Neuronal stem cell (in vitro differentiated cells): ENCODE results near the gene SLC8A1.

Experiments used
- DNase-seq: peaks from one replicate; pipeline ENCODE4 v3.0.0-alpha.2; 2013; ENCODE audit warnings: low spot score
- H2AFZ ChIP-seq: one replicate; pipeline ENCODE4 v1.6.1; 2013; ENCODE audit warnings: mild to moderate bottlenecking, low read length, inconsistent platforms
- H2AK5ac ChIP-seq: 2 replicates; pipeline ENCODE4 v1.6.1; 2013; ENCODE audit warnings: low read depth, mild to moderate bottlenecking, inconsistent platforms, low read length, moderate library complexity, mixed read lengths
- H2BK120ac ChIP-seq: 2 replicates; pipeline ENCODE4 v1.6.1; 2013; ENCODE audit warnings: low read depth, mild to moderate bottlenecking, inconsistent platforms, low read length, moderate library complexity, mixed read lengths
- H2BK12ac ChIP-seq: one replicate; pipeline ENCODE4 v1.6.1; 2013; ENCODE audit warnings: low read length, inconsistent platforms
- H2BK15ac ChIP-seq: 2 replicates; pipeline ENCODE4 v1.6.1; 2013; ENCODE audit warnings: mild to moderate bottlenecking, low read length, inconsistent platforms, mixed read lengths
- H2BK5ac ChIP-seq: one replicate; pipeline ENCODE4 v1.6.1; 2013; ENCODE audit warnings: inconsistent platforms, mild to moderate bottlenecking, low read length, moderate library complexity
- H3K14ac ChIP-seq: one replicate; pipeline ENCODE4 v1.6.1; 2013; ENCODE audit warnings: low read length, inconsistent platforms
- H3K18ac ChIP-seq: 2 replicates; pipeline ENCODE4 v1.6.1; 2013; ENCODE audit warnings: low read length, inconsistent platforms
- H3K23ac ChIP-seq: 2 replicates; pipeline ENCODE4 v1.6.1; 2013; ENCODE audit warnings: low read depth, mild to moderate bottlenecking, mixed read lengths, low read length, inconsistent platforms; ENCODE audit not compliant: poor library complexity
- H3K27ac ChIP-seq: replicated peaks from 3 replicates; pipeline ENCODE4 v1.5.1; 2013; ENCODE audit warnings: low read length, inconsistent platforms
- H3K27me3 ChIP-seq, 3 experiments: 2 replicates each; pipeline ENCODE4 v1.6.1; 2013; ENCODE audit warnings: low read length in 3 of 3, mild to moderate bottlenecking in 2 of 3, inconsistent platforms in 1 of 3, low read depth in 1 of 3, mixed read lengths in 1 of 3, moderate library complexity in 1 of 3; ENCODE audit not compliant: control insufficient read depth in 3 of 3, insufficient read depth in 3 of 3
- H3K36me3 ChIP-seq, 2 donors: replicated peaks in 1 of 2; 2 replicates each; pipeline ENCODE4 v1.6.1; 2013; ENCODE audit warnings: low read length in 2 of 2; ENCODE audit not compliant: control insufficient read depth in 2 of 2, insufficient read depth in 2 of 2
- H3K4ac ChIP-seq: 2 replicates; pipeline ENCODE4 v1.6.1; 2013; ENCODE audit warnings: inconsistent platforms, mild to moderate bottlenecking, low read length, moderate library complexity
- H3K4me1 ChIP-seq, 2 donors: 1 replicate in 1 of 2; 2 replicates in 1 of 2; pipeline ENCODE4 v1.6.1; 2013; ENCODE audit warnings: low read length in 2 of 2, low read depth in 1 of 2; ENCODE audit not compliant: control insufficient read depth in 2 of 2, insufficient read depth in 1 of 2
- H3K4me2 ChIP-seq: one replicate; pipeline ENCODE4 v1.6.1; 2013; ENCODE audit warnings: mild to moderate bottlenecking, low read length, inconsistent platforms; ENCODE audit not compliant: insufficient read depth, poor library complexity, severe bottlenecking
- H3K4me3 ChIP-seq, 2 donors: 2 replicates each; pipeline ENCODE4 v1.5.1; 2013; ENCODE audit warnings: low read length in 2 of 2, mild to moderate bottlenecking in 2 of 2, inconsistent platforms in 1 of 2, moderate library complexity in 1 of 2
- H3K79me1 ChIP-seq: one replicate; pipeline ENCODE4 v1.6.1; 2013; ENCODE audit warnings: low read depth, mild to moderate bottlenecking, inconsistent platforms, low read length, moderate library complexity
- H3K9ac ChIP-seq: one replicate; pipeline ENCODE4 v1.6.1; 2013; ENCODE audit warnings: mild to moderate bottlenecking, low read depth, low read length, inconsistent platforms; ENCODE audit not compliant: poor library complexity
- H3K9me3 ChIP-seq, 2 donors: replicated peaks in 1 of 2; 2 replicates each; pipeline versions ENCODE3 to v1.6.1; 2013; ENCODE audit warnings: low read length in 2 of 2, mild to moderate bottlenecking in 2 of 2, inconsistent platforms in 1 of 2, low read depth in 1 of 2, mixed read lengths in 1 of 2, moderate library complexity in 1 of 2; ENCODE audit not compliant: control insufficient read depth in 2 of 2, insufficient read depth in 1 of 2
- H4K8ac ChIP-seq: one replicate; pipeline ENCODE4 v1.6.1; 2013; ENCODE audit warnings: low read depth, mild to moderate bottlenecking, inconsistent platforms, low read length, moderate library complexity
- H4K91ac ChIP-seq: one replicate; pipeline ENCODE4 v1.6.1; 2013; ENCODE audit warnings: low read length, low read depth, mild to moderate bottlenecking, inconsistent platforms; ENCODE audit not compliant: poor library complexity
- WGBS, 2 donors: extraction: QIAGEN DNeasy Blood & Tissue Kit; methylation state at CpG; one replicate each; pipeline ENCODE4 v1.1.7; 2013; ENCODE audit warnings: missing lambda C conversion rate in 2 of 2, mixed read lengths in 1 of 2; ENCODE audit not compliant: insufficient read length in 2 of 2, insufficient replicate concordance in 1 of 2; ENCODE audit errors: extremely low coverage in 2 of 2; 5-methylcytosine and 5-hydroxymethylcytosine counted together

The SLC8A1 gene

GRCh38 chr2:40281021-40281940, 170.6 kb downstream of the SLC8A1 start:
- peaks cover 0 to 7% of the 10 kb centered on the region in 2 donors for H3K4me1 ChIP-seq
- H3K9ac ChIP-seq: no peak overlapping the region
- H2BK12ac ChIP-seq: no peak overlapping the region
- no peak for DNase-seq
- no peak overlapping the region for H2BK5ac ChIP-seq
- no peak overlapping the region for H4K91ac ChIP-seq
- H2BK15ac ChIP-seq: no peak overlapping the region
- H3K4me3 ChIP-seq: no peak overlapping the region
- no peak overlapping the region for H4K8ac ChIP-seq
- no CpG with 5 or more reads among the region's 3 CpGs for WGBS, 2 donors
- H3K27me3 ChIP-seq: no peaks in the 10 kb centered on the region
- no peak overlapping the region for H3K27ac ChIP-seq
- H2BK120ac ChIP-seq: no peak overlapping the region
- H3K14ac ChIP-seq: no peak overlapping the region
- H3K36me3 ChIP-seq: no peaks in the 10 kb centered on the region
- H3K18ac ChIP-seq: no peak overlapping the region
- H3K4me2 ChIP-seq: no peak overlapping the region
- no peak overlapping the region for H2AK5ac ChIP-seq
- H3K4ac ChIP-seq: no peak overlapping the region
- no peaks in the 10 kb centered on the region for H3K79me1 ChIP-seq
- H2AFZ ChIP-seq: no peak overlapping the region
- no peak overlapping the region for H3K23ac ChIP-seq
- H3K9me3 ChIP-seq: no peaks in the 10 kb centered on the region

- H3K4me3 ChIP-seq: no peak overlapping the region
- no peak overlapping the region for H3K4ac ChIP-seq
- H2BK15ac ChIP-seq: no peak overlapping the region
- no peak overlapping the region for H2BK12ac ChIP-seq
- H3K9me3 ChIP-seq: no peaks in the 10 kb centered on the region
- H2BK120ac ChIP-seq: no peak overlapping the region
- no peaks in the 10 kb centered on the region for H3K27me3 ChIP-seq
- DNase-seq: no peak
- peaks cover 0 to 7% of the 10 kb centered on the region in 2 donors for H3K4me1 ChIP-seq
- no peak overlapping the region for H4K8ac ChIP-seq
- no peak overlapping the region for H3K23ac ChIP-seq
- H3K79me1 ChIP-seq: no peaks in the 10 kb centered on the region
- no peak overlapping the region for H3K14ac ChIP-seq
- no peak overlapping the region for H2AFZ ChIP-seq
- H3K4me2 ChIP-seq: no peak overlapping the region
- no peaks in the 10 kb centered on the region for H3K36me3 ChIP-seq
- no peak overlapping the region for H3K18ac ChIP-seq
- no peak overlapping the region for H3K27ac ChIP-seq
- no peak overlapping the region for H2AK5ac ChIP-seq
- no peak overlapping the region for H2BK5ac ChIP-seq
- WGBS, 2 donors: no CpG with 5 or more reads among the region's 2 CpGs
- H4K91ac ChIP-seq: no peak overlapping the region
- H3K9ac ChIP-seq: no peak overlapping the region
Measured at GRCh38 chr2:40279482-40279881, 172.4 kb downstream of the SLC8A1 start.

- no peak overlapping the region for H3K18ac ChIP-seq
- H3K36me3 ChIP-seq: no peaks in the 10 kb centered on the region
- H3K4me3 ChIP-seq: no peak overlapping the region
- DNase-seq: no peak
- no peak overlapping the region for H2AFZ ChIP-seq
- H4K8ac ChIP-seq: no peak overlapping the region
- no peak overlapping the region for H4K91ac ChIP-seq
- no peak overlapping the region for H3K4ac ChIP-seq
- no peak overlapping the region for H3K27ac ChIP-seq
- no CpG with 5 or more reads among the region's 2 CpGs for WGBS, 2 donors
- no peaks in the 10 kb centered on the region for H3K79me1 ChIP-seq
- no peak overlapping the region for H2AK5ac ChIP-seq
- H3K9me3 ChIP-seq: no peaks in the 10 kb centered on the region
- no peak overlapping the region for H3K9ac ChIP-seq
- no peak overlapping the region for H2BK5ac ChIP-seq
- no peaks in the 10 kb centered on the region for H3K27me3 ChIP-seq
- no peak overlapping the region for H2BK12ac ChIP-seq
- H3K14ac ChIP-seq: no peak overlapping the region
- no peak overlapping the region for H3K4me2 ChIP-seq
- H2BK120ac ChIP-seq: no peak overlapping the region
- peaks cover 0 to 7% of the 10 kb centered on the region in 2 donors for H3K4me1 ChIP-seq
- no peak overlapping the region for H3K23ac ChIP-seq
- no peak overlapping the region for H2BK15ac ChIP-seq
Measured at GRCh38 chr2:40279001-40279400, 172.9 kb downstream of the SLC8A1 start.

DNA sequence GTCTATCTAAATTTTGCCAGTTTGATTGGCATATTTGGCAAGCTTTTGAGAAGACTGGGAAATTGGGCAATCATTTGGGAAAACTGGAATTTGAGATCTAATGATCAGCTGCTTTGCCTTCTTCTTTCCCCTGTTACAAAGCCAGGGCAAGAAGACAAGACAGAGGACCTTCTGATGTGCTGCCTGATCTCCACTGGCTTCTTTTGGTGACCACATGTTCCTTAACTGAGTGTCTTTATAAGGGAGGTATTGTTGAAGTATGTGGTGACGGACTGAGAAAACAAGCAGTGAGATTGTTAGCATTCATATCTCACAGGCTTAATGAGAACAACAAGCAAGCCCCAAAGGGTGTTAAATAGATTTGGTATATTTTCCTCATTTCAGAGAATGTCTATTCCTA, 175.8 kb downstream of the SLC8A1 start:
- no peak for DNase-seq
- no peak overlapping the region for H3K4me3 ChIP-seq
- H3K36me3 ChIP-seq: no peaks in the 10 kb centered on the region
- peaks cover 0 to 6% of the 10 kb centered on the region in 2 donors for H3K4me1 ChIP-seq
- no peak overlapping the region for H2AK5ac ChIP-seq
- WGBS, 2 donors: no CpG with 5 or more reads among the region's 1 CpG
- H2BK15ac ChIP-seq: no peak overlapping the region
- no peak overlapping the region for H3K27ac ChIP-seq
- H3K4me2 ChIP-seq: no peak overlapping the region
- no peak overlapping the region for H4K8ac ChIP-seq
- no peak overlapping the region for H4K91ac ChIP-seq
- no peak overlapping the region for H2BK12ac ChIP-seq
- H3K9ac ChIP-seq: no peak overlapping the region
- H2AFZ ChIP-seq: no peak overlapping the region
- no peak overlapping the region for H2BK120ac ChIP-seq
- H3K9me3 ChIP-seq: no peaks in the 10 kb centered on the region
- no peak overlapping the region for H3K23ac ChIP-seq
- no peak overlapping the region for H3K18ac ChIP-seq
- no peak overlapping the region for H3K14ac ChIP-seq
- H3K4ac ChIP-seq: no peak overlapping the region
- H3K79me1 ChIP-seq: no peaks in the 10 kb centered on the region
- no peak overlapping the region for H2BK5ac ChIP-seq
- no peaks in the 10 kb centered on the region for H3K27me3 ChIP-seq
